H1 (cell line): Measurements from ENCODE around the gene WDR75. TPM values are rescaled to one million over a fixed set of nuclear protein-coding genes. Genes with fewer than 3 reads are reported as not detected.

Source experiments
- CBX5 ChIP-seq: fragments of 300-800, 300-1000 bp; sonication (generic); IDR thresholded peaks from 2 replicates; pipeline ENCODE4 v1.7.1; 2016; ENCODE audit warnings: antibody characterized with exemption, low read length, low read depth
- CREB1 ChIP-seq: IDR thresholded peaks from 2 replicates; pipeline ENCODE4 v1.6.1; 2012; ENCODE audit warnings: inconsistent platforms
- EGR1 ChIP-seq: IDR thresholded peaks from 2 replicates; pipeline ENCODE4 v1.6.1; 2011; ENCODE audit warnings: low read depth, low read length, borderline replicate concordance
- EZH2 ChIP-seq: fragments of 200-600 bp; sonication (generic); IDR thresholded peaks from 2 replicates; pipeline ENCODE4 v1.7.1; 2012; ENCODE audit warnings: low read depth, mild to moderate bottlenecking, moderate library complexity, low read length, inconsistent platforms; ENCODE audit not compliant: severe bottlenecking
- FOSL1 ChIP-seq: IDR thresholded peaks from 2 replicates; pipeline ENCODE4 v1.6.1; 2011; ENCODE audit warnings: mild to moderate bottlenecking, low read depth, low read length, moderate library complexity; ENCODE audit not compliant: insufficient read depth
- GABPA ChIP-seq: IDR thresholded peaks from 2 replicates; pipeline ENCODE4 v1.6.1; 2011; ENCODE audit warnings: mild to moderate bottlenecking, low read length, moderate library complexity, borderline replicate concordance; ENCODE audit not compliant: insufficient read depth
- GTF2F1 ChIP-seq: IDR thresholded peaks from 2 replicates; pipeline ENCODE4 v1.6.1; 2012; ENCODE audit warnings: low read depth, low read length, improper control_type of control experiment, borderline replicate concordance
- HDAC2 ChIP-seq, 2 experiments: fragments of 300-600 bp in 1 of 2; sonication (generic) in 1 of 2; IDR thresholded peaks; 2 replicates each; pipeline ENCODE4 v1.6.1; 2011 to 2012; ENCODE audit warnings: low read depth in 2 of 2, low read length in 2 of 2, mild to moderate bottlenecking in 2 of 2, moderate library complexity in 2 of 2, borderline replicate concordance in 1 of 2, inconsistent platforms in 1 of 2
- JUN ChIP-seq: IDR thresholded peaks from 2 replicates; pipeline ENCODE4 v1.6.1; 2011; ENCODE audit warnings: low read depth, mild to moderate bottlenecking, improper control_type of control experiment, low read length
- KDM5A ChIP-seq: fragments of 200-600 bp; IDR thresholded peaks from 2 replicates; pipeline ENCODE4 v1.7.1; 2012; ENCODE audit warnings: mild to moderate bottlenecking, low read length, inconsistent platforms, mixed read lengths
- MAFK ChIP-seq: IDR thresholded peaks from 2 replicates; pipeline ENCODE4 v1.6.1; 2012; ENCODE audit warnings: low read depth, mild to moderate bottlenecking, improper control_type of control experiment, low read length
- POLR2A ChIP-seq, 2 experiments: IDR thresholded peaks; 1 replicate in 1 of 2; 2 replicates in 1 of 2; pipeline ENCODE4 v1.6.1; 2011; ENCODE audit warnings: low read depth in 2 of 2, low read length in 2 of 2, mild to moderate bottlenecking in 2 of 2; ENCODE audit errors: control extremely low read depth in 1 of 2
- POLR2AphosphoS5 ChIP-seq: IDR thresholded peaks from 2 replicates; pipeline ENCODE4 v1.6.1; 2011; ENCODE audit warnings: low read depth, low read length
- RFX5 ChIP-seq: IDR thresholded peaks from 2 replicates; pipeline ENCODE4 v1.6.1; 2011; ENCODE audit warnings: low read depth, low read length, improper control_type of control experiment, borderline replicate concordance
- SAP30 ChIP-seq: fragments of 300-600 bp; sonication (generic); IDR thresholded peaks from 2 replicates; pipeline ENCODE4 v1.7.1; 2012; ENCODE audit warnings: low read length, moderate library complexity, mild to moderate bottlenecking, inconsistent platforms; ENCODE audit not compliant: insufficient read depth, insufficient replicate concordance
- SIN3A ChIP-seq, 2 experiments: IDR thresholded peaks in 1 of 2; conservative IDR thresholded peaks in 1 of 2; 2 replicates each; pipeline ENCODE4 v1.6.1; 2011 to 2012; ENCODE audit warnings: low read length in 2 of 2, improper control_type of control experiment in 1 of 2, low read depth in 1 of 2, mild to moderate bottlenecking in 1 of 2
- SUZ12 ChIP-seq: fragments of 200-600 bp; sonication (generic); IDR thresholded peaks from 2 replicates; pipeline ENCODE4 v1.6.1; 2012; ENCODE audit warnings: mild to moderate bottlenecking, inconsistent platforms, low read length, moderate library complexity, mixed read lengths
- TAF1 ChIP-seq: IDR thresholded peaks from 2 replicates; pipeline ENCODE4 v1.6.1; 2011; ENCODE audit warnings: mild to moderate bottlenecking, low read depth, low read length
- TAF7 ChIP-seq: optimal IDR thresholded peaks from 2 replicates; pipeline ENCODE3; 2011; ENCODE audit warnings: low read depth, mild to moderate bottlenecking, inconsistent platforms, low read length, moderate library complexity, borderline replicate concordance
- polyA plus RNA-seq, 7 experiments: library from polyadenylated mRNA; depleted of rRNA in 3 of 7; stranded (reverse) in 5 of 7; unstranded in 2 of 7; fragments of >200 nt in 5 of 7; fragments of 200-250 nt in 2 of 7; gene quantifications; 1 replicate in 5 of 7; 2 replicates in 1 of 7; 4 replicates in 1 of 7; pipeline versions ENCODE4 v1.2.1 to v1.2.3, GENCODE V29; 2011 to 2013; ENCODE audit warnings: missing spikeins in 2 of 7, mixed read lengths in 2 of 7
- total RNA-seq: library from RNA; stranded (reverse); fragmentation: NEBNext Ultra II Directional; extraction: Animal tissue kit (Norgen Biotek cat#: 25700); gene quantifications from 2 replicates; pipeline ENCODE4 v1.2.1, GENCODE V29; 2021
- TF ChIP-seq, protein P1 (sequence below), 3 experiments: IDR thresholded peaks; 1 replicate in 2 of 3; 2 replicates in 1 of 3; pipeline versions ENCODE4 v1.5.1 to v1.6.1; 2011; ENCODE audit warnings: low read length in 3 of 3, mild to moderate bottlenecking in 3 of 3, inconsistent platforms in 2 of 3, low read depth in 1 of 3, moderate library complexity in 1 of 3; ENCODE audit not compliant: insufficient read depth in 1 of 3; ENCODE audit errors: control extremely low read depth in 1 of 3

Gene WDR75
- total and polyA plus RNA-seq, 2 of the 8 experiments (the other 6 are each of a cell fraction or from before 2014, with no cell fraction given), result 26.9 to 77.1 TPM

DNA sequence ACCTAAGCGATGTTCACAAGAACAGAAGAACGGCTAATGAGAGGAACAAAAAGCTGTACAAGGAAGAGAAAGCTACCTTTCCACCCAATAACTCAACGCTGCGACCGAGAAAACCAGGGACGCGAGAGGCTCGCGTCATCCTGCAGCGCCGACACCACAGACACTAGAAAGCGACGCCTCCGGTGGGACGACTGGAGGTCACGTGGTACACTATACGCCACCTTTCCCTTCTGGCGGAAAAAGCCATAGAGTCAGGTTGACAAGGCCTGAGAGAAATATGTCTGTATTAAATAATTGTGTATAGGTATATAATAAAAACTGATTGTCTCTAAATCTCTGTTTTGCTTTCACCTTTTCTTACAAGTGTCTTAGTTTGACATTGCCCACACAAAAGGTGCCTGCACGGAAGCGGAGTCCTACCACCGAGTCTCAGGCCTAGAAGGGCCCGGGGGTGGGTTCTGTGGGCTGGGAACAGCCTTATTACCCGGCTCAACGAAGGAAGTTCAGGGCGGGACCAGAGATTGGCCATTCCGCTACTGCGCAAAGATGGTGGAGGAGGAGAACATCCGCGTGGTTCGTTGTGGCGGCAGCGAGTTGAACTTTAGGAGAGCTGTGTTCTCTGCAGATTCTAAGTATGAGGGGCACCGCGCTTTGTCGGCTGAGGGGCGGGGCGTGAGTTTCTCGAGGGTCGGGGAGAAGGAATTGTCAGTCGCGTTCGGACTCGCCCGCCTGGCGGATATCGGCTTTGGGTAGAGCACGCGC is at the start of gene WDR75 (continued):
- peak; percentile 94 for TF ChIP-seq TAF7
- no peak for TF ChIP-seq CBX5
- TF ChIP-seq SIN3A (conservative IDR thresholded peaks at IDR 0.05 in 1 of 2, IDR thresholded peaks at IDR 0.05 in 1 of 2; ENCODE audit: low read depth in 1 of 2, low read length in 2 of 2), result 0 out of 4 replicates have a peak, but pooled peaks have one; percentile 47 to 69
- no peak for TF ChIP-seq GABPA
- TF ChIP-seq JUN, result no peak
- peak; percentile 93 to 99 for TF ChIP-seq POLR2A (IDR thresholded peaks at IDR 0.05; ENCODE audit: control extremely low read depth in 1 of 2, low read depth in 2 of 2, low read length in 2 of 2)
- no peak for TF ChIP-seq FOSL1
- TF ChIP-seq CREB1, result peak; percentile 99
- no peak for TF ChIP-seq EZH2
- peak; percentile 63; the same call in 1 of the 2 replicates for TF ChIP-seq EGR1
- TF ChIP-seq RFX5, result no peak
- TF ChIP-seq SUZ12, result no peak
- TF ChIP-seq HDAC2 (IDR thresholded peaks at IDR 0.05; ENCODE audit: borderline replicate concordance in 1 of 2, low read depth in 2 of 2, low read length in 2 of 2), result peak in 1 of 2 experiments; percentile 95; a peak in 1 of 4 replicates
- TF ChIP-seq GTF2F1, result peak; percentile 81
- TF ChIP-seq SAP30, result peak; percentile 74
- TF ChIP-seq TAF1, result peak; percentile 97
- no peak for TF ChIP-seq MAFK
- peak; percentile 81 for TF ChIP-seq KDM5A
- peak; percentile 98 for TF ChIP-seq POLR2AphosphoS5
- TF ChIP-seq, protein P1, sequence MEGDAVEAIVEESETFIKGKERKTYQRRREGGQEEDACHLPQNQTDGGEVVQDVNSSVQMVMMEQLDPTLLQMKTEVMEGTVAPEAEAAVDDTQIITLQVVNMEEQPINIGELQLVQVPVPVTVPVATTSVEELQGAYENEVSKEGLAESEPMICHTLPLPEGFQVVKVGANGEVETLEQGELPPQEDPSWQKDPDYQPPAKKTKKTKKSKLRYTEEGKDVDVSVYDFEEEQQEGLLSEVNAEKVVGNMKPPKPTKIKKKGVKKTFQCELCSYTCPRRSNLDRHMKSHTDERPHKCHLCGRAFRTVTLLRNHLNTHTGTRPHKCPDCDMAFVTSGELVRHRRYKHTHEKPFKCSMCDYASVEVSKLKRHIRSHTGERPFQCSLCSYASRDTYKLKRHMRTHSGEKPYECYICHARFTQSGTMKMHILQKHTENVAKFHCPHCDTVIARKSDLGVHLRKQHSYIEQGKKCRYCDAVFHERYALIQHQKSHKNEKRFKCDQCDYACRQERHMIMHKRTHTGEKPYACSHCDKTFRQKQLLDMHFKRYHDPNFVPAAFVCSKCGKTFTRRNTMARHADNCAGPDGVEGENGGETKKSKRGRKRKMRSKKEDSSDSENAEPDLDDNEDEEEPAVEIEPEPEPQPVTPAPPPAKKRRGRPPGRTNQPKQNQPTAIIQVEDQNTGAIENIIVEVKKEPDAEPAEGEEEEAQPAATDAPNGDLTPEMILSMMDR (IDR thresholded peaks at IDR 0.05; ENCODE audit: control extremely low read depth in 1 of 3, insufficient read depth in 1 of 3, low read depth in 1 of 3, low read length in 3 of 3), result no peak
